HG03025 (cell line): Measurements from ENCODE around the gene LDAF1.
"Not testable (repeated sequence)": the region's sequence is repeated elsewhere in the genome, so short reads cannot be mapped to it uniquely, and the experiment has no call there.

Source experiments
- ATAC-seq: cut with Tn5 transposase; IDR thresholded peaks from one replicate; pipeline ENCODE4 v1.9.1; 2021; ENCODE audit warnings: mild to moderate bottlenecking, moderate library complexity; ENCODE audit not compliant: unreplicated experiment, low FRiP score

Gene LDAF1

DNA sequence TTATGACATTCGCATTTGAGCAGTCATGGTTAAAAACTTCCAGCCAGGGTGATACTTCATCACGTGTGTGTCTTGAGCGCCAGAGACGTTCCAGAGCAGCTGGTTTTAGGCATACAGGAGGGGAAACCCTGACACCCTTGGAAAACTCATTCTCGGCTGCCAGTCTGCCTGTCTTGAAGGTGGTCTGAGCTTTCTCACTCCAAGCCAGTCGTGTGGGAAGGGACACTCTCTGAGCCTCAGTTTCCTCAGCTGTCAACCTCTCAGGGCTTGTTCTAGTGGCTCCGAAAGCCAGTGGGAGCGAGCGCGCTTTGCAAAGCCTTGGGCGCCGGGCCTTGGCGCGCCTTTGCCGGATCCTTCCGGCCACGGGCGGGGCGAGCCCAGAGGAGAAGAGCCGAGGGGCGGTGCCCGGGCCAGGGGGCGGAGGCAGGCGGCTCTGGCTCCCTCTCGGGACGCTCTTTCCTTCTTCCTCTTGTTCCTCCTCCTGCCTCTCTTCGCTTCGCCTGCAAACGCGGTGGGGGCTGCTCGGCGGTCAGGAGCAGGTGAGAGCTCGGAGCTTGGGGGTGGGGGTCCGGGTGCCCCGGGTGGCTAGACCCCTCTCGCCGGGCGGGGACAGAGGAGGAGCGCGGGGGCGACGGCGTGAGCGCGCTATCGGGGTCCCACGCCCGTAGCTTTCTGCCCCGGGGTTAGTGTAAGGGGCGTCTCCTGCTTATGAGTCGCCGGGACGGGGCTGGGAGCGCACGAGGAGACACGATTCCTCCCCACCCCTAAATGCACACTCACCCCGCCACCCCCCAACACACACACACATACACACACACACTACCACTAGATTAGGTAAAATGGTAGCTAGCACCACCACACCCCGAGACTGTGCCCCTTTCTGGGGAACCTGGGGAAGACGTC is at the start of gene LDAF1:
TSS of gene LDAF1 (plus strand) at position 467 of the 903 bp plus-strand sequence. CDS start 2,509 bp downstream, outside the sequence.
- peak; percentile 55 for ATAC-seq

GRCh38 chr16:21115551-21115950 is 42.9 kb upstream of the LDAF1 start:
- ATAC-seq: not testable (repeated sequence)

DNA sequence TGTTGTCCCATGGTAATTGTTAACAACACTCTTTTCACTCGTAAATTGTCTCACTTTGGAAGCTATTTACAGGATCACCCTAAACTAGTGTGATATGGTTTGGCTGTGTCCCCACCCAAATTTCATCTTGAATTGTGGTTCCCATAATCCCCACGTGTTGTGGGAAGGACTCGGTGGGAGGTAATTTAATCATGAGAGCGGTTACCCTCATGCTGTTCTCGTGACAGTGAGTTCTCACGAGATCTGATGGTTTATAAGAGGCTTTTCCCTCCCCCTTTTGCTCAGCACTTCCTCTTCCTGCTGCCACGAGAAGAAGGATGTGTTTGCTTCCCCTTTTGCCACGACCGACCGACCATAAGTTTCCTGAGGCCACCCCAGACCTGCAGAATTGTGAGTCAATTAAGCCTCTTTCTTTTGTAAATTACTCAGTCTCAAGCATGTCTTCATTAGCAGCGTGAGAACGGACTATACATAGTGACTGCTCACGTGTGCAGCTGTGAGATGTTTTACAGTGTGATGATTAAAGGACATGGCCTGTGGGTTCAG is 42.3 kb upstream of the LDAF1 start:
- ATAC-seq: no peak

- no peak for ATAC-seq
Measured at GRCh38 chr16:21117567-21117966, 40.9 kb upstream of the LDAF1 start.

DNA sequence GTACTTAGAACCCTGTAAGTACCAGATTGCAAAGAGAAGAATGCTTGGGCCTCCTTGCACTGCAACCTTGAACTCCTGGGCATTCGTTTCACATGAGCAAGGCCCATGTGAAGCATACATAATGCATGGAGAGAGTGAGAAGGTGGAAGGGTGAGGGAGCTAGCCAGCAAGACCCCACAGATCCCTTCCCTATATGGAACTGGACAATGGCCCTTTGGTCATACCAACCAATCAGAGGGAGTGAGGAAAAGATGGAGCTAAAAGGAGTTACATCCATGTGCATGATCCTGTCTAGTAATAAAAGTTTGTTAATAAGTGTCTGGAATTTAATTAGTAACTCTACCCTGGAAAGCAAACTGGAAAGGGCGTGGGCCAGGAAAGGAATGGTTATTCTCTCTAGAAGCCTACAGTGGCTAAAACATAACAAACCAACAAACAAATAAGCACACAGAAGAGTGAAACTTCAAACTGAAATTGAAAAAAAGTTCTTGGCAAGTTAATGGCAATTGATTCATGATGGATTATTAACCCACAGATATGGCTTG is 37.4 kb upstream of the LDAF1 start:
- ATAC-seq: no peak

GRCh38 chr16:21125191-21125590 is 33.3 kb upstream of the LDAF1 start:
- no peak for ATAC-seq

GRCh38 chr16:21126518-21126917 is 32.0 kb upstream of the LDAF1 start:
- no peak for ATAC-seq

DNA sequence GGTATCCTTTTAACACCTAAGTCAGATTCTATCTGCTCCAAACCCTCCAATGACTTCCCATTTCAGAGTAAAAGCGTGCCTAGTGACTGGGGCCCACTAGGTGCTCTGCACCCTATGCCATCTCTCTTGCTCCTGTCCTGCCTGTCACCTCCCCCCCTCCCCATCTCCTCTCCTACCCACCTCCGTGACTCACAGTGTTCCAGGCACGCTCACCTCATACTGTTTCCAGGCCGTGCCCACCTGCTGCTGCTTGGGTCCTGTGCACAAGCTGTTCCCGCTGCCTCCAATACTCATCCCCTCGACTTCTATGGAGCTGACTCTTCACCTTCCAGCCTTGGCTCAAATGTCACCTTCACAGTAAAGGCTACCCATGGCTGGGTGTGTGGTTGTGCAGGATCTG is 29.5 kb upstream of the LDAF1 start:
- ATAC-seq: no peak

- no peak for ATAC-seq
Measured at GRCh38 chr16:21130811-21131210, 27.7 kb upstream of the LDAF1 start.

- no peak for ATAC-seq
Measured at GRCh38 chr16:21134053-21134452, 24.4 kb upstream of the LDAF1 start.

DNA sequence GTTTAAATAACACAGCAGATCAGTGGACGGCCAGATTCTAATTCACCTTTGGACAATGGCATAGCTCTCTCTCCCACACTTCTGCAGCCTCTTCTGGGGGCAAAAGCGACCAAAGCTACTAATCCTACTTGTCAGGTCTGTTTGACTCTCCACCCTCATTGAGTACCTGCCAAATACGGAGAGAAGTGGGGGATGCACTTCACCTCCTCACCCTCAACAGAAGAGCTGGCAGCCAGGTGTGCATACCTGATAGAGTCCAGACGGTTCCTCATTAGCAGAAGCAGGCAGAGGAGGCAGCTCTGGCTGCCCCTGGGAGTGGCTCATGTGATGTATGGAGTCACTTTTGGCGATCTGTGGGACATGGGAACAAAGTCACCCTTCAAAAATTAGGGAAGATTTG is 12.7 kb upstream of the LDAF1 start:
- no peak for ATAC-seq

DNA sequence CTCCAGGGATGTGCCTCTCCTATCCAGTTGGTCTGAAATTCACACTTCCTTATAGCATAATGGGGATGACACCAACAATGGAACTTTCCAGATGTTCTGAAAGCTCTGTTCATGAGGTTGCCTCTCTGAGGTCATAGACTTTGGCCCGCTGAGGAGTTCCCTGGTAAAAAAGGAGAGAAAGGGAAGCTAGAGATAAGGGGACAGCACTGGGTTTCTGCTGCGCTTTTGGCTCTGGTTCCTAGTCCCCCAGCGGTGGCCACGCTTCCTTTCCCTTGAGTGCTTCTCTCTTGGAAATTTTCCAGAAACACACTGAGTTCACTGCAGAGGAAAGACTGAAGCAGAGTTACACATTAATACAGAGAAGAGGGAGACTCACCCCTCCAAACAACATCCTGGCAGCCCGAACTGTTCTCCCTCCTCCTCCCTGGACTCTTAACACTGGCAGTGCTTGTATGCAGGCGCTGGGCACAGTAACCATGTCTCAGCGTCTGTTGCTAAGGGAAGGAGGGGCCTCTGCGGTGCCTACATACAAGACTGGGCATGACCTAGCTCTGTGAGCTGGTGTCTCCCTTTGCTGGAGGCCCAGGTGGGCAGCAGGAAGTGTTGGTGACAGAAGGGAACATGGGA is 8.0 kb upstream of the LDAF1 start, which contains the start of gene DNAH3:
TSS of gene DNAH3 (minus strand) at position 472 of the 627 bp plus-strand sequence. CDS start 527 bp downstream, outside the sequence.
- no peak for ATAC-seq

DNA sequence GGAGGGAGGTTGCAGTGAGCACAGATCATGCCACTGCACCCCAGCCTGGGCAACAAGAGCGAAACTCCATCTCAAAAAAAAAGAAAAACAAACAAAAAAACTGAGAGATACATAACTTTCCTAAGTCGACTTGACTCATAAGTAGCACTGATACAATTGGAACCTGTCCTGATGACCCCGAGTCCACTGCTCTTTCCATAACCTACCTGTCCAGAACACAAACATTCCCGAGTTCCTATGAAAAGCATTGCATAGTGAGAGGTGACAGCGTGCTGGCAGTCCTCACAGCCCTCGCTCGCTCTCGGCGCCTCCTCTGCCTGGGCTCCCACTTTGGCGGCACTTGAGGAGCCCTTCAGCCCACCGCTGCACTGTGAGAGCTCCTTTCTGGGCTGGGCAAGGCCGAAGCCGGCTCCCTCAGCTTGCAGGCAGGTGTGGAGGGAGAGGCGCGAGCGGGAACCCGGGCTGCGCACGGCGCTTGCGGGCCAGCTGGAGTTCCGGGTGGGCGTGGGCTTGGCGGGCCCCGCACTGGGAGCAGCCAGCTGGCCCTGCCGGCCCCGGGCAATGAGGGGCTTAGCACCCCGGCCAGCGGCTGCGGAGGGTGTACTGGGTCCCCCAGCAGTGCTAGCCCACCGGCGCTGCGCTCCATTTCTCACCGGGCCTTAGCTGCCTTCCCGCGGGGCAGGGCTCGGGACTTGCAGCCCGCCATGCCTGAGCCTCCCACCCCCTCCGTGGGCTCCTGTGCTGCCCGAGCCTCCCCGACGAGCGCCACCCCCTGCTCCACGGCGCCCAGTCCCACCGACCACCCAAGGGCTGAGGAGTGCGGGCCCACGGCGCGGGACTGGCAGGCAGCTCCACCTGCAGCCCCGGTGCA is 6.1 kb upstream of the LDAF1 start:
- not testable (repeated sequence) for ATAC-seq

- not testable (repeated sequence) for ATAC-seq
Measured at GRCh38 chr16:21153124-21153729, 5.2 kb upstream of the LDAF1 start.

GRCh38 chr16:21156011-21156410 is 2.5 kb upstream of the LDAF1 start:
- ATAC-seq: not testable (repeated sequence)

DNA sequence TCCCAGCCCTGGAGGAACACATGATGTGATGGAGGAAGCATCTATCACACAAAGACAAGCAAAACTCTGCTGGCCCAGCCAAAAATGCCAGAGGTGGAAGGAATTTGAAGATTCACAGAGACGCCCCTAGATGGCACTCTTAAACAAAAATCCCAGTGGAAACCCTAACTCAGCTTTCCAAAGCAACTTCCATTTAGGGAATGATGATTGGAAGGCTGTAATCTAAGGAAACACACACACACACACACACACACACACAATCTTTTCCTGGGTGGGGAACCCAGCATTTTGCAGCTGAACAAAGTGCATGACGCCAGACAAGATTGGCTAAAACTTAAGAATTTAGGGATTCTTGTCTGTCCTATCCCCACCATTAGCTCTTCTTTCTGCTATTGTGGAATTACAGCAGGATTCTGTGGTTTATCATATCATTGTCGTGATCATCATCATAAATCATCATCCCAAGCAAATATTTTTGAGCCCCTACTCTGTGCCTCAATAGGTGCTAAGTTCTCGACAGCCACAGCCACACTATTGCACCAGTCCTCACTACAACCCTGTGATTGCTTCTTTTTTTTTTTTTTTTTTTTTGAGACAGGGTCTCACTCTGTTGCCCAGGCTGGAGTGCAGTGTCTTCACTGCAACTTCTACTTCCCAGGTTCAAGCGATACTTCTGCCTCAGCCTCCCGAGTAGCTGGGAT is 1.6 kb upstream of the LDAF1 start:
- no peak for ATAC-seq

DNA sequence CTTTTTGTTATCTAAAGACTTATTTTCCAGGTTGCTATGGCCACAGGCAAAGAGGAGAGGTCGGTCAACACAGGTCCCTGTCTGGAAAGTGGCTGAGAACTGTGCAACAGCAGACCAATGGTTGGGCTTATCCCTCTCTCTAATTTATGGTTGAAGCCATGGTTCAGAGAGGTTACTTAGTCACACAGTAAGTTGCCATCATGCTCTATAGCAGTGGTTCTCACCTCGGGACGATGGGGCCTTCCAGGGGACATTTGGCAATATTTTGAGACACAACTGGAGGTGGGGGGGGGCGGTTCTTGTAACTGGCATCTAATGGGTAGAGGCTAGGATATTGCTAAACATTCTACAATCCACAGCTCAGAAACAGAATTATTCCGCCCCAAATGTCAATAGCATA is 842 bp upstream of the LDAF1 start:
- ATAC-seq: no peak

DNA sequence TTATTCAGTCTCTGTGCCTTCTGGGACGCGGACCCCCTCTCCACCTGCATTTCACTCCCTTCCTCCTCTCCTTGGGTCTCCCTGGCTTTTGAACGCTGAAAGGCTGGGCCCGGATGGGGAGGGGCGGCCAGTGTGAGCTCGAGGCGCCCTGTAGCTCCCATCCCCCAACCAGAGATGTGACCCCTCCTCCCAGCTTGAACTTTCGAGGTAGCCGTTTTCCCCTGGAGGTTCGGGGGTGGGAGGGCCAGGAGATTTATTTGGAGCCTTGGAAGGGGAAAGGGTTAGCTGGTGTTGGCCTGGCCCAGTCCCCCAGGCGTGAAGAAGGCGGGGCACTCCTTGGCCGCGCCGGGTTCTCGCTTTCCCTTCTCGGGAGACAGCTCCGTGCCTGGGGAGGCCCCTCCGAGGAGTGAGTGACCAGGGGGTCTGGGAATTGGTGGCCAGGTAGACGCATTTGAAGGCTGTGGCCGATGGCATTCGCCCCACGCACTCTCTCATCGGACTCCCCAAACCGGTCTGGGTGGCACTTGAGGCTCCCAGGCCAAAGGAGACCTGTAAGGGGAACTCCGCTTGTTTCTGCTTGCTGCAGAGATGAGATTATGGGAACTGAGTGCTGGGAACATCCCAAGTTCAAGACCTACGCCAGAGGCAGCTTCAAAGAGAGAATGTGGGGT is 942 bp downstream of the LDAF1 start:
- no peak for ATAC-seq

DNA sequence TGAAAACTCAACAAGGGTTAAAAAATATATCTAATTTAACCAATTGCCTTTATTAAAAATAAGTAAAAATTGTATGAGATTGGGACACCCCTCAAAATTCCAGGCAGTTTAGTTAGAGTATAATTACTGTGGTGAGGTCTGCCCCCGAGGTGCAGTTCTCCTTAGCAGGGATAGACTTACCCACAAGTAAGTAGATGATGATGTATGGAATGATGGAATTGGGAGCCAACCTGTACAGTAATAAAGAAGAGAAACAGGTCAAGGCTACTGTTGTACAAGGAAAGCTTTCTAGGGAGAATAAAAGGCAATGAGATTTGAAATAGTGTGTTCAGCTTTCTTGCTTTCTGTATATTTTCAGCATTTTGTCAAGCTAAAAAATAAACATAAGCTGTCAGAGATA is 1.8 kb downstream of the LDAF1 start:
- no peak for ATAC-seq
